NCI-H524 (cell line): ENCODE data around the gene ASS1.

Source experiments
- DNase-seq, 2 experiments: peaks; one replicate each; lab custom pipeline; 2025; lab: John Stamatoyannopoulos, UW

The ASS1 gene

GRCh38 chr9:130532426-130533080 lies 87.8 kb downstream of the ASS1 start:
- peak; percentile 47 to 55 for DNase-seq

DNA sequence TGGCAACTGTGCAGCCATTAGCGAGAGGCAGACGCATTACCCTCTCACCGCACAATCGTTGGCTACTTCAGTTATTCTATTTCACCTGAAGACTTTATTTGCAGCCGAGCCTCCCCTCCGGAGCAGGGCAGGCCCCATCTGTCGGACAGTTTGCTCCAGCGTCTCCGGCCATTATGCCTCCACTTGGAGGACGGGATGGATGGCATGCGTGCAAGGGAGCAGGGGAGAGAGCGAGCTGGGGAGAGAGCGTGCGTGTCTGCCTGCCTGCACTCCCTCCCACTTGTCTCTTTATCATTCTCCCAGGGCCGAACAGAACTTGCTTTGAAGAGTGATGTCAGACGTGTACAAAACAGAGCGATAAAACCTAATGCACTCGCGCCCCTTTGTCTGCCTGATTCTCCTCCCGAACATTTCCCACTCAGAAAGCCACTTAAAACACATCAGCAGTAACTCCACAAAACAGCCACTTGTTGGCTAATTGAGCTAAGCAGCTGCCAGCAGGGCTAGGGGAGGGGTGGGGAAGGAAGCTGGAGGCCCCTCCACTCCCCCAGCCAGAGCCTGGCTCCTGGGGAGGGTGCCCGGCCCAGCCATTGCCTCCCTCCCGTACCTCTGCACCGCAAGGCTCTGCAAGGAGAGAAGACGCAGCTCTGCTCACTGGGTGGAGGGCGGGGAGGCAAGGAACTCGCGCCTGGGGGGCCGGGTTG lies 91.2 kb downstream of the ASS1 start:
- peak; percentile 93 to 98 for DNase-seq

- no peak for DNase-seq
Observed at GRCh38 chr9:130536701-130537107, 91.9 kb downstream of the ASS1 start.

DNA sequence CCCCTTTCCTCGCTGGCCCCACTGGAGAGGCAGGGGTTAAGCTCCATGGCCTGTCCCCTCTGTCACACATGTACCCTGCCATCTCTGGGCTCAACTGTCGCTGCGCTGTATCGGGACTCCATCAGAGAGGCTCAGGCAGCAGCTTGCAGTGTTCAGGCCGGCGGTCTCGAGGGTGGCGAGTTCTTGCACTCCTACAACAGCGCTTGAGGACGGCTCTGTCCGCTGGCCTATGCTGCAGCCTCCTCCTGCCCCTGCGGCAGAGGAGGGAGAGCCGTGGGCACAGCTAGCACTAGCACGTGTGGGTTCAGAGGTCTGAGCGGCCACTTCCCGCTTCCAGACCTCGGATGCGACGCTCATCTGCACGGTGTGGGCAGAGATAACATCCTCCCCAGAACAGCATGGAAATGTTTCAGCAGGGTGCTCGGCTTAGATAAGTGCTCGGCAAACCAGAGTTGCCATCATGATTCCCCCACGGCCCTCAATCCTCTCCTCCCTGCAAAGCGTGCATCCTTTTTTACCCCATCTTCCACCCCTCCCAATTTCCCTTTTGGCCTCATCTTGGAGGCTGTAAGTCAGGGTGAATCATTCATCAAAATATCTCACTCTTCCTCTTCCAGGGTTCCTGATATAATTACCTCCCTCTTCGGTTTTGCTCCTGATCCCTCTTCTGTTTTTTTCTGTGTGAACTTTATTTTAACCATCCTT lies 92.7 kb downstream of the ASS1 start:
- no peak for DNase-seq

GRCh38 chr9:130539420-130540223 lies 94.9 kb downstream of the ASS1 start:
- DNase-seq, result no peak

GRCh38 chr9:130541533-130541932 lies 96.8 kb downstream of the ASS1 start:
- no peak for DNase-seq

DNA sequence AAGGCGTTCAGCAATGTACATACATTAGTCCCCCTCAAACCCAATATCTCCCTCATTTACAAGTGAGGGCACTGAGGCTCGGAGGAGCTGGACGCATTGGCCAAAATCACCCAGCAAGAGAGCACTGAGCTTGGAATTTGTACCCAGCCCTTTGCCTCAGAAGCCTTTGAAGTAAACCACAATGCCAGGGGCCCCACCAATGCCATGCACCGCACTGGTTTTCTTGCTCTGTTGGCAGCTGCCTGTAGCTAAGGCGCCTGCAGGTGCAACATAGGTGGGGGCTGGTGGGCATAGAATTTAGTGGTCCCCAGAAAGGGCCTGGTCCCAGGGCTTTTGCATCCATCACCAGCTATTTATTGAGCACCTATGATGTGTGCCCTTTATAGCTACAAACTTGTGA lies 97.3 kb downstream of the ASS1 start:
- no peak for DNase-seq

GRCh38 chr9:130542457-130543228 lies 97.9 kb downstream of the ASS1 start:
- DNase-seq, result no peak

DNA sequence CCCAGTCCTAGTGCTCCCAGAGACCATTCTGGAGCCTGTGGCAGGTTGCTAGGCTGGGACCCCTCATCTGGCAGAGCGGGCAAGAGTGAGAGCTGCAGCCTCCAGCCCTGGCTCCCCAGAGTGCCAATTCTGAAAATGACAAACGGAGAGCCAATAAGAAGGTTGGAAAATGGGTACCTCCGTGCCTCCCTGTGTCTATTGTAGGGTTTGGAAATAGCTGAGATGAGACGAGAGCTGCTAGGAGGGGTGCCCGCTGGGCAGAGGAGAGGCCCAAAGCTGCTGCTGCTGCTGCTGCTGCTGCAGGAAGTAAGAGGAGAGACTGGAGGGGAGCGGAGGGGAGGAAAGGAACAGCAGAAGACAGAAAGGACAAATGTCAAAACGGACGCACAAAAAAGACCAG lies 98.6 kb downstream of the ASS1 start:
- DNase-seq, result no peak

DNA sequence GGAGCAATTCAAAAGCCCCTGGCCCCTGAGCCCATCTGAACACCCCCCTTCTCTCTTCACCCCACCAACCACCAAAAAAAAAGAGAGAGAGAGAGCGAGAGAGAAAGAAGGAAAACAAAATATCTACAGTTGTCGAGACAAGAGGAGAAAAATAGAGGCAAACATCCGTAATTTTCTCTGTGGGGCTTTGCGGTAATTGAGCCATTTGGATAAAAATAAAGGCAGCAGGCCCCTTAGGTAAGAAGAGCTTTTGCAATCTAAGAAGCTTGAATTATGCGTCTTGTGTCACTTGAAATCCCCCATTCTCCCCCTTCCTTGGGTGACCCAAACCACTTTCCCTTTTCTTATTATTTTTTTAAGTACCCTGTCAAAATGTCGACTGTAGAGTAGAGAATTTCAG lies 99.1 kb downstream of the ASS1 start:
- DNase-seq, result peak in 1 of 2 experiments; percentile 42

- no peak for DNase-seq
Observed at GRCh38 chr9:130544364-130544763, 99.6 kb downstream of the ASS1 start.

DNA sequence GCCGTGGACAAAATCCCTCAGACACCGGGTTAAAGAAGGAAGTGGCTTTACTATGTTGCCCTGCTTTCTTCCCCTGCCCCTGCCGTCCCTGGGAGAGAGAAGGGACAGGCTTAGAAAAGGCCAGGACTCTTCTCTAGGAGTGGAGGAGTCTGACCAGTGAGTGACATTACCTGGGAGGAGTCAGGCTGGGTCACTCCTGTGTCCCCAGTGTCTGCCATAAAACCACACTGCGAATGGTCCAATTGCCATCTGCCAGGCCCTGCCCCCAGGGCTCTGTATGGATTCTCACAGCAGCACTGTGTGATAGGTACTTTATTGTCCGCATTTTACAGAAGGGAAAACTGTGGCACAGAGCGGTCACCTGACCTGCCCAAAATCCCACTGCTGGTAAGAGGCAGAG lies 103.3 kb downstream of the ASS1 start:
- no peak for DNase-seq

DNA sequence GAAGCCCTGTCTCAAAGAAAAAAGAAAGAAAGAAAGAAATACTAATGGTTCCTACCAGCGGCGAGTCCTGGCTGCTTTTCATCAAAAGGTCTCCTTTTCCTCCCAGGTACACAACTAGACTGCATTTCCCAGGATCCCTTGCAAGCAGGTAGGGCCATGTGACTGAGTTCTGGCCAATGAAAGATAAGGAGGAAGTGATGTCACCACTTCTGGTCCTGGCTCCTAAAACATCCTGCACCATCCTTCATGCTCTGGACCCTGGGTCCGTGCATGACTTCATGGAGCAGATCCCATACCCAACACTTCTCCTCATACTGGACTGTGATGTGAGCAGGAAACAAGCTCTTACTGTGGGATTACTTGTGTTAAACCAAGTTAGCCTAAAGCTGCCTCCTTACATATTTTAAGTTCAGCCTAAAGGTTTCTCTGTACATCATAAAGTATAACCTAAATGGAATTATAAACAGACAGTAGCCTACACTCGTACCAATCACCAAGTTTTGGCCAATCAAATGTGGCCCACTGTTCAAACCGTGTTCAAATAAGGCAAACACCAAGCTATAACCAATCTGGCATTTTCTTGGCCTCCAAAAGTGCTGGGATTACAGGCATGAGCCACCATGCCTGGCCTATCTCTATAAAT lies 104.5 kb downstream of the ASS1 start:
- peak in 1 of 2 experiments; percentile 51 for DNase-seq
